ENCODE data around the gene TGFB2. TPM values are rescaled to one million over a fixed set of nuclear protein-coding genes. Genes with fewer than 3 reads are reported as not detected.

The TGFB2 gene
- polyA plus RNA-seq, 10 donors, result 40.9 to 97.0 (median 59.8) TPM

GRCh38 chr1:218383051-218383450 is 37.9 kb downstream of the TGFB2 start:
- no peak for DNase-seq

- no peak for DNase-seq
These were observed 38.5 kb downstream of the TGFB2 start for GRCh38 chr1:218383681-218384080.

- peak in 1 of 3 donors; percentile 38 for DNase-seq
These were observed 39.5 kb downstream of the TGFB2 start for GRCh38 chr1:218384581-218384993.

- DNase-seq, result no peak
These were observed 43.5 kb downstream of the TGFB2 start for GRCh38 chr1:218388591-218388990.

- no peak for DNase-seq
These were observed 45.5 kb downstream of the TGFB2 start for GRCh38 chr1:218390618-218391017.

- DNase-seq, result no peak
These were observed 47.6 kb downstream of the TGFB2 start for GRCh38 chr1:218392780-218393179.

- DNase-seq, result peak; percentile 64 to 79 (median 70)
These were observed 49.3 kb downstream of the TGFB2 start for GRCh38 chr1:218394416-218394815.

GRCh38 chr1:218394989-218395388 is 49.9 kb downstream of the TGFB2 start:
- no peak for DNase-seq

GRCh38 chr1:218395916-218396315 is 50.8 kb downstream of the TGFB2 start:
- no peak for DNase-seq

- DNase-seq, result no peak
These were observed 52.7 kb downstream of the TGFB2 start for GRCh38 chr1:218397752-218398339.

- DNase-seq, result no peak
These were observed 55.5 kb downstream of the TGFB2 start for GRCh38 chr1:218400624-218401023.

- peak in 1 of 3 donors; percentile 55 for DNase-seq
These were observed 56.4 kb downstream of the TGFB2 start for GRCh38 chr1:218401441-218401997.

- peak in 1 of 3 donors; percentile 75 for DNase-seq
These were observed 57.1 kb downstream of the TGFB2 start for GRCh38 chr1:218401998-218402785.

- DNase-seq, result peak in 1 of 3 donors; percentile 59
These were observed 57.6 kb downstream of the TGFB2 start for GRCh38 chr1:218402786-218403120.

GRCh38 chr1:218403300-218403699 is 58.2 kb downstream of the TGFB2 start:
- DNase-seq, result no peak

GRCh38 chr1:218407630-218408029 is 62.5 kb downstream of the TGFB2 start:
- DNase-seq, result no peak

GRCh38 chr1:218408135-218408534 is 63.0 kb downstream of the TGFB2 start:
- no peak for DNase-seq

GRCh38 chr1:218408942-218409341 is 63.8 kb downstream of the TGFB2 start:
- DNase-seq, result no peak

GRCh38 chr1:218409946-218410510 is 64.9 kb downstream of the TGFB2 start:
- DNase-seq, result no peak

GRCh38 chr1:218411101-218411500 is 66.0 kb downstream of the TGFB2 start:
- no peak for DNase-seq

- no peak for DNase-seq
These were observed 67.0 kb downstream of the TGFB2 start for GRCh38 chr1:218412171-218412570.

GRCh38 chr1:218413179-218413578 is 68.0 kb downstream of the TGFB2 start:
- DNase-seq, result no peak
